ENCODE results near the gene FBXL13. TPM values are rescaled to one million over a fixed set of nuclear protein-coding genes. Genes with fewer than 3 reads are reported as not detected.

Gene FBXL13
- polyA plus RNA-seq, 1 experiment: 0.20 TPM

- no peak for DNase-seq (ENCODE audit: low read depth)
- POLR2A ChIA-PET: no interaction called here
- Histone ChIP-seq H3K27me3 (ENCODE audit: control insufficient read depth, insufficient read depth, low read length) (no peaks in the 10 kb centered on the region), H3K4me3 (ENCODE audit: low read depth, low read length) (no peak overlapping the region), H3K36me3 (ENCODE audit: control insufficient read depth, insufficient read depth, low read length) (no peaks in the 10 kb centered on the region)
- TF ChIP-seq, protein P1, sequence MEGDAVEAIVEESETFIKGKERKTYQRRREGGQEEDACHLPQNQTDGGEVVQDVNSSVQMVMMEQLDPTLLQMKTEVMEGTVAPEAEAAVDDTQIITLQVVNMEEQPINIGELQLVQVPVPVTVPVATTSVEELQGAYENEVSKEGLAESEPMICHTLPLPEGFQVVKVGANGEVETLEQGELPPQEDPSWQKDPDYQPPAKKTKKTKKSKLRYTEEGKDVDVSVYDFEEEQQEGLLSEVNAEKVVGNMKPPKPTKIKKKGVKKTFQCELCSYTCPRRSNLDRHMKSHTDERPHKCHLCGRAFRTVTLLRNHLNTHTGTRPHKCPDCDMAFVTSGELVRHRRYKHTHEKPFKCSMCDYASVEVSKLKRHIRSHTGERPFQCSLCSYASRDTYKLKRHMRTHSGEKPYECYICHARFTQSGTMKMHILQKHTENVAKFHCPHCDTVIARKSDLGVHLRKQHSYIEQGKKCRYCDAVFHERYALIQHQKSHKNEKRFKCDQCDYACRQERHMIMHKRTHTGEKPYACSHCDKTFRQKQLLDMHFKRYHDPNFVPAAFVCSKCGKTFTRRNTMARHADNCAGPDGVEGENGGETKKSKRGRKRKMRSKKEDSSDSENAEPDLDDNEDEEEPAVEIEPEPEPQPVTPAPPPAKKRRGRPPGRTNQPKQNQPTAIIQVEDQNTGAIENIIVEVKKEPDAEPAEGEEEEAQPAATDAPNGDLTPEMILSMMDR (IDR thresholded peaks at IDR 0.05; ENCODE audit: insufficient read depth, low read depth, low read length): no peak
- CTCF ChIA-PET: no interaction called here
Observed at GRCh38 chr7:102829075-102829474, 245.5 kb downstream of the FBXL13 start.

- CTCF ChIA-PET: no interaction called here
- DNase-seq (ENCODE audit: low read depth): no peak
- TF ChIP-seq, protein P1 (IDR thresholded peaks at IDR 0.05; ENCODE audit: insufficient read depth, low read depth, low read length): no peak
- H3K27me3 ChIP-seq (ENCODE audit: control insufficient read depth, insufficient read depth, low read length): no peaks in the 10 kb centered on the region
- POLR2A ChIA-PET: no interaction called here
- H3K4me3 ChIP-seq (ENCODE audit: low read depth, low read length): no peak overlapping the region
- H3K36me3 ChIP-seq (ENCODE audit: control insufficient read depth, insufficient read depth, low read length): no peaks in the 10 kb centered on the region
Observed at GRCh38 chr7:102828286-102828685, 246.3 kb downstream of the FBXL13 start.

GRCh38 chr7:102823390-102824119 lies 251.0 kb downstream of the FBXL13 start:
- CTCF ChIA-PET: interaction anchor here (0.6 kb wide), 1 partner anchor 15 kb away, joined by 3 read pairs; no protein-coding TSS in a partner anchor
- TF ChIP-seq, protein P1 (IDR thresholded peaks at IDR 0.05; ENCODE audit: insufficient read depth, low read depth, low read length): no peak
- POLR2A ChIA-PET: no interaction called here

DNA sequence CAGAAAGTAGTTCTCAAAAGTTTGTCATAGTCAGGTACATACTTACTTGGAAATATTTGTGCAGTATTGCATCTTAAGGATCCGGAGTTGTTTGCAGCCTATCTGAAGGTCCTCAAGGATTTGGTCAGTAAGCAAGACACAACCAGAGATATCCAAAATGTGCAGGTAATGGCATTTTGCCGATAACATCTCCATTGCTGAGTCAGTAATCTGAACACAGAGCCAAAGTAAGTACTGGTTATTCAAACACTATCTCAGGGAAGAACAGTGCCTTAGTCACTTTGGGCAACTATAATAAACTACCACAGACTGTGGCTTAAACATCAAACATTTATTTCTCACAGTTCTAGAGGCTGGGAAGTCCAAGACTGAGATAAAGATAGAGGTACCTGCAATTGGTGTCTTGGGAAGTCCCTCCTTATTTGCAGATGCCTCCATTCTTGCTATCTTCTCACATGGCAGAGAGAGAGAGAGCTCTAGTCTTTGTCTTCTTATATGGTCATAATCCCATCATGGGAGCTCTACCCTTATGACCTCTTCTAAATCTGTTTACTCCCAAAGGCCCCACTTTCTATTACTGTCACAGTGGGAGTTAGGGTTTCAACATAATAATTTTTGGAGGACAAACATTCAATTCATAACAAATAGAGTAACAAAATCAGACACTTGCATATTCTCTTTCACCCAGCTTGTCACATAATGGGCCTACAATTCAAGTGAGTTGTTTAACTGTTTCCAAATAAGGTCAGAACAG lies 252.4 kb downstream of the FBXL13 start:
- ChIA-PET POLR2A (no interaction called here), CTCF (no interaction called here)
- Histone ChIP-seq H3K36me3 (ENCODE audit: control insufficient read depth, insufficient read depth, low read length) (no peaks in the 10 kb centered on the region), H3K4me3 (ENCODE audit: low read depth, low read length) (no peak overlapping the region), H3K27me3 (ENCODE audit: control insufficient read depth, insufficient read depth, low read length) (no peaks in the 10 kb centered on the region)
- DNase-seq (ENCODE audit: low read depth): no peak
- TF ChIP-seq, protein P1 (IDR thresholded peaks at IDR 0.05; ENCODE audit: insufficient read depth, low read depth, low read length): no peak

More at GRCh38 chr7:102823390-102824119, 251.0 kb downstream of the FBXL13 start:
- H3K4me3 ChIP-seq (ENCODE audit: low read depth, low read length): no peak overlapping the region
- H3K27me3 ChIP-seq (ENCODE audit: control insufficient read depth, insufficient read depth, low read length): no peaks in the 10 kb centered on the region
- no peak for DNase-seq (ENCODE audit: low read depth)
- no peaks in the 10 kb centered on the region for H3K36me3 ChIP-seq (ENCODE audit: control insufficient read depth, insufficient read depth, low read length)

DNA sequence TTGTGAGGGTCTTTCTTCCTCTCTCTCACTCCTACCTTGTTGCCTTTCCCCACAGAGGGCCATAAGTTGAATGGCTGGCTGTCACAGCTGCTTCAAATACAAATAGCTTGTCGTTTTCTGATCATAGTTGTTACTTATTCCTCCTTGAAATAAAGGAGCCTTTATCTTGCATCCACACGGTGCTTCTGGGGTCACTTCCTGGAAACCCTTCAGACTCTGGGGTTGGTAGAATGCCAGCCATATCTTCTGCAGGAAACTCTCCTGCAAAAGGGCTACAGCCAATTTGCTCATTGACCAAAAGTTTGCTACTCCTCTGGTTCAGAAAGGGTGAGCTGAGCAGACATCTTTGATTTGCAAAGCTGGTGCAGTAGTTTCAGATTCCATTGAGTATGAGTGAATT lies 255.4 kb downstream of the FBXL13 start:
- ChIA-PET CTCF (no interaction called here), POLR2A (no interaction called here)
- Histone ChIP-seq H3K27me3 (ENCODE audit: control insufficient read depth, insufficient read depth, low read length) (no peaks in the 10 kb centered on the region), H3K4me3 (ENCODE audit: low read depth, low read length) (no peak overlapping the region), H3K36me3 (ENCODE audit: control insufficient read depth, insufficient read depth, low read length) (no peaks in the 10 kb centered on the region)
- DNase-seq (ENCODE audit: low read depth): no peak
- TF ChIP-seq, protein P1 (IDR thresholded peaks at IDR 0.05; ENCODE audit: insufficient read depth, low read depth, low read length): no peak
